ENCODE results near the gene AKT2.

The AKT2 gene

GRCh38 chr19:40216013-40216776 lies 69.0 kb downstream of the AKT2 start:
- DNase-seq = no peak

GRCh38 chr19:40214936-40215335 lies 70.2 kb downstream of the AKT2 start:
- no peak for DNase-seq

DNA sequence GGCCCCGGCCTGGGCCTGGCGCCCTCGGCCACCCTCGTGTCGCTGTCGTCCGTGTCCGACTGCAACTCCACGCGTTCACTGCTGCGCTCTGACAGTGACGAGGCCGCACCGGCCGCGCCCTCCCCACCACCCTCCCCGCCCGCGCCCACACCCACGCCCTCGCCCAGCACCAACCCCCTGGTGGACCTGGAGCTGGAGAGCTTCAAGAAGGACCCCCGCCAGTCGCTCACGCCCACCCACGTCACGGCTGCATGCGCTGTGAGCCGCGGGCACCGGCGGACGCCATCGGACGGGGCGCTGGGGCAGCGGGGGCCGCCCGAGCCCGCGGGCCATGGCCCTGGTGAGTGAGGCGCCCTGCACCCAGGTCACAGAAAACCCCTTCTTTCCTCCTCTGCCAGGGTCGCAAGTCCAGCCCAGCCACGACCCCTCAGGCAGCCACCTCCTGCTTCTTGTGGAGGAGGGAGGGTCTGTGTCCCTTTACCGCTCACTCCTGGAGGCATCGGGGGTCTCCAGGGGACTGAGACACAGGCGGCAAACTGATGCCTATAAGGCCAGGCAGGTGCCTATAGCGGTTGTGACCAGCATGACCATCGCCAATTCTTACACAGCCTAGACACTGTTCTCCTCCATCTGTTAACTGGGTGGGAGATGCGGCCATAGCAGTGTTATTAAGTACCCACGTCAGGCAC lies 71.1 kb downstream of the AKT2 start:
- DNase-seq = no peak

GRCh38 chr19:40213251-40213829 lies 71.8 kb downstream of the AKT2 start:
- no peak for DNase-seq

GRCh38 chr19:40210889-40211288 lies 74.3 kb downstream of the AKT2 start:
- DNase-seq = no peak

DNA sequence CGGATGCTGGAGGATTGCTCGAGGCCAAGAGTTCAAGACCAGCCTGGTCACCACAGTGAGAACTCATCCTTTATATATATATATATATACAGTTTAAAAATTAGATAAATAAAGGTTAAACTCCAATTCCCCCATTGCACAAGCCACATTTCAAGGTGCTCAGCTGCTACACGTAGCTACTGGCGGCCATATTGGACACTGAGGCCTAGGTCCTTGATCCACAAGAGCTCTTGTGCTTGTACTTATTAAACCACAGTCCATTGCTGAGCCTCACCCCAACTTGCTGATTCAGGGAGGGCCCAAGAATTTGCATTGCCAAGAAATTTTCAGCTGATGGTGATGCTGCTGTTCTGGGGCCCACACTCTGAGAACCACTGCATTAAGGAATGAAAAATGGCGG lies 76.5 kb downstream of the AKT2 start:
- DNase-seq = no peak

GRCh38 chr19:40205760-40206159 lies 79.4 kb downstream of the AKT2 start:
- DNase-seq = no peak

- no peak for DNase-seq
Observed at GRCh38 chr19:40204381-40204780, 80.8 kb downstream of the AKT2 start.

DNA sequence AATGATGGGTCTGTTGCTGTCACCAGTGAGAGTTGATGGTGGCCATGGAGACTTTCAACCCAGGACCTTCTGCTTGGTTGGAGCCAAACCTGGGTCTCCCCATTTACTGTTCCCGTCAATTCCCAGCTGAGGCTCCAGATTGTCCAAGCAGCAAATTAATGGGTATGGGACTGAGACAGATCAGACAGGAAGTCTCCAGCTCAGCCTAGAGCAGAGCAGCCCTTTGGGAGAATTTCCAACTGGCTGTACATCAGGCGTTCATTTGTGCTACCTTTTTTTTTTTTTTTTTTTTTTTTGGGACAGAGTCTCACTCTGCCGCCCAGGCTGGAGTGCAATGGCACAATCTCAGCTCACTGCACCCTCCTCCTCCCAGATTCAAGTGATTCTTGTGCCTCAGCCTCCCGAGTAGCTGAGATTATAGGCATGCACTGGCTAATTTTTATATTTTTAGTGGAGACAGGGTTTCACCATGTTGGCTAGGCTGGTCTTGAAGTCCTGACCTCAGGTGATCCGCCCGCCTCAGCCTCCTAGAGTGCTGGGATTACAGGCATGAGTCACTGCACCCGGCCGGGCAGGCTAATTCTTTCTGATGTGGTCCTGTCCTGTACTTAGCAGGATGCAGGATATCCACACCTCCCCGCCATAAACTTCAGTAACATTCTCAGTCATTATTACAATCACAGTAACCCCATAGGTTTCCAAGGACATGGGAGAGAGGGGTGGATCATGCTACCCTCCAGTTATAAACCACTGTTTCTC lies 84.6 kb downstream of the AKT2 start:
- DNase-seq = no peak

DNA sequence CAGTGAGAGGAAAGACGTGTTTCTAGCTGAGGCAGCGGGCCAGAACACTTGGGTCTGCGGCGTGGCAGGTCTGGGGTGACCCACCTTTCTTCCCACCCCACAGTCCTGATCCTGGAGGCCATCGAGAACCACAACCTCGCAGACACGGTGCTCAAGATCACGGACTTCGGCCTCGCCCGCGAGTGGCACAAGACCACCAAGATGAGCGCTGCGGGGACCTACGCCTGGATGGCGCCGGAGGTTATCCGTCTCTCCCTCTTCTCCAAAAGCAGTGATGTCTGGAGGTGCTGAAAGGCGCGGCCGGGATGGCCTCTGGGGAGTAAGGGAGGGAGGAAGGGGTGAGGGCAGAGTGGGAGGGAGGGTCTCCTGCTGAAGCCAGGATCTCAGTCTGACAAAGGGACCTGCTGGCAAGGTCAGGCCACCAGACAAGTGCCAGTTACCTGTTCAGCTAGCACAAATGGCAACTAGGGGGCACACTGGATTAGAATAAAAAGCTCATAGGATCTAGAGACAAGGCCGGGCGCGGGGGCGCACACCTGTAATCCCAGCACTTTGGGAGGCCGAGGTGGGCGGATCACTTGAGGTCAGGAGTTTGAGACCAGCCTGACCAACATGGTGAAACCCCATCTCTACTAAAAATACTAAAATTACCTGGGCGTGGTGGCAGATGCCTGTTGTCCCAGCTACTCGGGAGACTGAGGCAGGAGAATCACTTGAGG lies 86.7 kb downstream of the AKT2 start:
- no peak for DNase-seq

DNA sequence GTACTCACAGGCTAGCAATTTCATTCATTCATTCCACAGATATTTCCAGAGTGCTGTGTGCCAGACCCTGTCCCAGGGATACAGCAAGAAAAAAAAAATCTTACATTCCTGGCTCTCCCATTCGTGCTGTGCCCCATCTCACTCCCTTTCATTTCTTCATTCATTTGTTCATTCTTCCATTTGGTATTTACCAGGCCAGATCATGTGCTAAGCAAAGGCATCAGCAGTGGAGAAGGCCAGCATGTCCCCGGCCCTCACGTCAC lies 91.6 kb downstream of the AKT2 start:
- no peak for DNase-seq

DNA sequence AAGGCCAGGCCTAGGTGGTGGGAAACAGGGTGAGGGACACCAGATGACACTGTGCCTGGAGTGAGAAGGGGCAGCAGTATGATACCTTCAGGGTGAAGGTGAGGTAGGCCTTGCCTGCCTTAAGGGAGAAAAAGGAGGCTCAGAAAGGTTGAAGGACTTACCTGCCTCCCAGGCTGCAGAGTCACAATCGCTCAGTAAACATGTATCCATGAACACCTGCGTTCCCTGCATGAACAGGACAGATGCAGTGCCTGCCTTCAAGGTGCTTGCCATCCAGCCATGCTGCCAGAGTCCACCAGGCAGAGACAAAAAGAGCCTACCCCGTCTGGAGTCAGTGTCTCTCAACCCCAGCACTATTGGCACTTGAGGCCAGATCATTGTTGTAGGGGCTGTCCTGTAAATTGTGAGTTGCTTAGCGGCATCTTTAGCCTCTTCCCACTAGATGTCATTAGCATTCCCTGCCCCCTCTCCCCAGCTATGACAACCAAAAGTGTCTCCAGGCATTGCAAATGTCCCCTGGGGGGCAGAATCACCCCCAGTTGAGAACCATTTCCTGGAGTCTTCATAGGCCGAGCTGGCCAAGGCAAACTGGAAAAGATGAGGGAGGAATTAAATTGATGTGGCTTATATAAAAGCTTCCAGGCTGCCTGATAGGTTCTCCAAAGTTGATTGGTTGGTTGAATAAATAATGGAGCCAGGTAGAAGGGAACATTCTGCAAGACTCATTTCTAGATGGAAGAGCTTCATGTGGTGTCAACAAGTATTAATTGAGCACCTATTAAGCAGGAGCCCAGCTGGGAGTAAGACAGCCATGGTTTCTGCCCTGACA lies 92.2 kb downstream of the AKT2 start:
- DNase-seq = no peak

- DNase-seq = peak; percentile 18
Observed at GRCh38 chr19:40191836-40192646, 93.1 kb downstream of the AKT2 start.

DNA sequence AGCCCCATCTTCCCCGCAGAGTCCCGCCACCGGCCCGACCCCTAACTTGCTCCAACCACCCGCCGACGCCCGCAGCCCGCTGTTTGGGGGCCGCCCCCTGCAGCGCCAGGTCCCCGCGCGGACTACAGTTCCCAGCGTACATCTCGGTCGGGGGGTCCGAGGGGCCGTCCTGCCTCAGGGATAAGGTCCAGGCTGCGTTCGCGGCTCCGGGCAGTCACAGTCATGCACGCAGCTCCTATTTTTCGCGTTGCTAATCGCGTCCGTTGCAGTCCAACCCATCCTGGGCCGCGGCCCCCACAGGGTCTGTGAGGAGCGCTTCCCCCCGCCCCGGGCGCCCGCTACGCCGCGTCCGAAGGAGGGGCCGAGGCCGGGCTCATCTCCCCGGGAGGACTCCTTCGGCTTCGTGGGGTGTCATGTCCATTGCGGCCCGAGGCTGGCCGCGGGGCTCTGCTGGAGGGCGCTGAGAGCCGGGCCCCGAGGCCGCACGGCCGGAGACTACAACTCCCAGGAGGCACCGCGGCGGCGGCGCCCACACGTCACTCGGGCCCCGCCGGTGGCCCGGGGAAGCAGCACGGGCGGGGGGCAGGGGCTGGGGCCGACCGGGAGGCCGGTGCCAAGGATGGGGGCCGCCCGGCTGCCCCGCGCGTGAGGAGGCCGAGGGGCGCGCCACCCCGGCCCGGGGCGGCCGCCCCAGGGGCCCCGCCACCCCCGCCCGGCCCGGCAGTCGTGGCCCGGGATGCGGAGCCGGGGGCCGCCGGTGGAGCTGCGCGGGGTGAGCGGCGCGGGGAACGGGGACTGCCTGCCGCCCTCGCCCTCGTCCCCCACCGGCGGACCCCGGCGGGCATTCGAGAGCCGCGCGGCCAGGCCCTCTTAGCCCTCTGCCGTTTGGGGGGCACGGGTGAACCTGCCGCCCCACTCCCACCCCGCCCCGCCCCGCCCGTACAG lies 94.0 kb downstream of the AKT2 start, which contains the start of gene MAP3K10:
Gene MAP3K10 (plus strand): TSS at position 536 of the 945 bp plus-strand sequence. CDS start 606 bp downstream, outside the sequence.
- peak; percentile 78 for DNase-seq

DNA sequence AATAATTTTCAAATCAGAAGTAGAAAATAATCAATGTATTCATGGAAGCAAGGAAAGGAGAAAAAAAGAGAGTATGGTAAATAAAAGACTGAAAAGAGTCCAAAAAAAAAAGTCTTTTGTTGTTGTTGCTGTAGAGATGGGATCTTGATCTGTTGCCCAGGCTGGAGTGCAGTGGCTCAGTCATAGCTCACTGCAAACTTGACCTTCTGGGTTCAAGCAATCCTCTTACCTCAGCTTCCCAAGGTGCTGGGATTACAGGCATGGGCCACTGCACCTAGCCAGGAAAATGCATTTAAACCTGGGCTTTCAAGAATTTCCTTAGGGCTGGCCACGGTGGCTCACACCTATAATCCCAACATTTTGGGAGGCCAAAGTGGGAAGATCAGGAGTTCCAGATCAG lies 100.9 kb downstream of the AKT2 start:
- DNase-seq = no peak

Measured in CD4-positive, alpha-beta T cell treated with Interleukin-6 for 4 hours (primary cell).